Measurements from ENCODE around the gene RMND5B. TPM values are rescaled to one million over a fixed set of nuclear protein-coding genes. Genes with fewer than 3 reads are reported as not detected.
A peak's percentile ranks its signal among the peaks of the same experiment; 100 is the strongest.

RMND5B gene
- total and polyA plus RNA-seq, 2 of the 13 experiments (the other 11 are each of a cell fraction or from before 2014, with no cell fraction given): 18.6 to 20.4 TPM

DNA sequence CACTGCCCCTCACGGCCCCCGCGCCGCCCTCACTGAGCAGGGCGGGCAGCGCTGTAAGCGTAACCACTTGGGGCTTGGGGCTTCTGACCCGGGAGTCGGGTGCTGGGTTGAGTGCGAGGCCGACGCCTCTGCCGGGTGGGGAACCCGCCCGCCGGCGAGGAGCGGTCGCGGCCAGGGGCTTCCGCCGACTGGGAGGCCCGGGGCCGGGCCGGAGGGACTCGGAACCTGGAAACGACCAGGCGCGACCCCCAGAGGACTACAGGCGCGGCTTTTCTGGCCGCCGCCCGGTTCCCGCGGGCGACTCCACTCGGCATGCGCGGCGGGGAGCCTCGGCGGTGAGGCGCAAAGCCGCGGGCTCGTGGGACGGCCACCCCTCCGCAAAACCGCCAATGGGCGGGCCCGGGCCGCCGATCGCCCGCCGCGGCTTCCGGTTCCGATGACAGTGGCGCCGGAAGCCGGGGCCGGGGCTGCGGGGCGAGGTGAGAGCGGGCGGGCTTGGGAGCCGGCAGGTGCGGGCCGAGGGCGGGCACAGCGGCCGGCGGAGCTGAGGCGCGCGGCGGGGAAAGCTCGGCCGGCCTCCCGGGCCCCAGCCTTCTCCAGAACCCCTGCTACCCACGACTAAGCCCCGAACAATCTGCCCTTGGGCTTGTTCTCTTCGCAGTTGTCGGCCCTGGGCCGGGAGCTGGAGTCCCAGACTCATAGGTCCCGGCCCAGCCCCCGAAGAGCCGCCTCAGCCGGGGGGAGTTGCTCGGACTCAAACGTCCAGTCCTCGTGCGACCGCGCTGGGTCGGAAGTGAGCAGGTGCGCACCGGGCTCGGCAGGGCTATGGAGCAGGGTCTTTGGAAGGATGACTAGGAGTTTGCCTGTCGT is at the start of gene RMND5B (continued):
- TF ChIP-seq, protein P1, sequence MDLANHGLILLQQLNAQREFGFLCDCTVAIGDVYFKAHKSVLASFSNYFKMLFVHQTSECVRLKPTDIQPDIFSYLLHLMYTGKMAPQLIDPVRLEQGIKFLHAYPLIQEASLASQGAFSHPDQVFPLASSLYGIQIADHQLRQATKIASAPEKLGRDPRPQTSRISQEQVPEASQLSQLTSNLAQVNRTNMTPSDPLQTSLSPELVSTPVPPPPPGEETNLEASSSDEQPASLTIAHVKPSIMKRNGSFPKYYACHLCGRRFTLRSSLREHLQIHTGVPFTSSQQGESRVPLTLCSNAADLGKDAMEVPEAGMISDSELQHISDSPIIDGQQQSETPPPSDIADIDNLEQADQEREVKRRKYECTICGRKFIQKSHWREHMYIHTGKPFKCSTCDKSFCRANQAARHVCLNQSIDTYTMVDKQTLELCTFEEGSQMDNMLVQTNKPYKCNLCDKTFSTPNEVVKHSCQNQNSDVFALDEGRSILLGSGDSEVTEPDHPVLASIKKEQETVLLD (CRISPR knock-in tag; IDR thresholded peaks at IDR 0.05; ENCODE audit: low read depth): peak; percentile 85
- TF ChIP-seq NBN (conservative IDR thresholded peaks at IDR 0.05): no peak
- TF ChIP-seq, protein P2, sequence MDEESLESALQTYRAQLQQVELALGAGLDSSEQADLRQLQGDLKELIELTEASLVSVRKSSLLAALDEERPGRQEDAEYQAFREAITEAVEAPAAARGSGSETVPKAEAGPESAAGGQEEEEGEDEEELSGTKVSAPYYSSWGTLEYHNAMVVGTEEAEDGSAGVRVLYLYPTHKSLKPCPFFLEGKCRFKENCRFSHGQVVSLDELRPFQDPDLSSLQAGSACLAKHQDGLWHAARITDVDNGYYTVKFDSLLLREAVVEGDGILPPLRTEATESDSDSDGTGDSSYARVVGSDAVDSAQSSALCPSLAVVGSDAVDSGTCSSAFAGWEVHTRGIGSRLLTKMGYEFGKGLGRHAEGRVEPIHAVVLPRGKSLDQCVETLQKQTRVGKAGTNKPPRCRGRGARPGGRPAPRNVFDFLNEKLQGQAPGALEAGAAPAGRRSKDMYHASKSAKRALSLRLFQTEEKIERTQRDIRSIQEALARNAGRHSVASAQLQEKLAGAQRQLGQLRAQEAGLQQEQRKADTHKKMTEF (CRISPR knock-in tag; IDR thresholded peaks at IDR 0.05): no peak; the same call in 1 of the 2 replicates
- no peak for TF ChIP-seq PHF5A (CRISPR knock-in tag; IDR thresholded peaks at IDR 0.05; ENCODE audit: low read depth, unreplicated experiment)
- TF ChIP-seq GTF2F1 (IDR thresholded peaks at IDR 0.05; ENCODE audit: low read length): no peak
- no peak for TF ChIP-seq RCOR2 (CRISPR knock-in tag; IDR thresholded peaks at IDR 0.05)
- TF ChIP-seq TAF15 (IDR thresholded peaks at IDR 0.05; ENCODE audit: low read depth, low read length, poor library complexity, severe bottlenecking): peak; percentile 20
- no peak for TF ChIP-seq SP4 (CRISPR knock-in tag; IDR thresholded peaks at IDR 0.05)
- TF ChIP-seq ZNF761 (CRISPR knock-in tag; conservative IDR thresholded peaks at IDR 0.05): 0 out of 2 replicates have a peak, but pooled peaks have one; percentile 62
- 0 out of 2 replicates have a peak, but pooled peaks have one; percentile 15 for TF ChIP-seq PPARG (CRISPR knock-in tag; conservative IDR thresholded peaks at IDR 0.05)
- TF ChIP-seq, protein P3, sequence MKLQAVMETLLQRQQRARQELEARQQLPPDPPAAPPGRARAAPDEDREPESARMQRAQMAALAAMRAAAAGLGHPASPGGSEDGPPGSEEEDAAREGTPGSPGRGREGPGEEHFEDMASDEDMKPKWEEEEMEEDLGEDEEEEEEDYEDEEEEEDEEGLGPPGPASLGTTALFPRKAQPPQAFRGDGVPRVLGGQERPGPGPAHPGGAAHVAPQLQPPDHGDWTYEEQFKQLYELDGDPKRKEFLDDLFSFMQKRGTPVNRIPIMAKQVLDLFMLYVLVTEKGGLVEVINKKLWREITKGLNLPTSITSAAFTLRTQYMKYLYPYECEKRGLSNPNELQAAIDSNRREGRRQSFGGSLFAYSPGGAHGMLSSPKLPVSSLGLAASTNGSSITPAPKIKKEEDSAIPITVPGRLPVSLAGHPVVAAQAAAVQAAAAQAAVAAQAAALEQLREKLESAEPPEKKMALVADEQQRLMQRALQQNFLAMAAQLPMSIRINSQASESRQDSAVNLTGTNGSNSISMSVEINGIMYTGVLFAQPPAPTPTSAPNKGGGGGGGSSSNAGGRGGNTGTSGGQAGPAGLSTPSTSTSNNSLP (IDR thresholded peaks at IDR 0.05; ENCODE audit: low read depth, low read length): no peak
- peak; percentile 51; the same call in 1 of the 2 replicates for TF ChIP-seq POLR2AphosphoS5 (IDR thresholded peaks at IDR 0.05; ENCODE audit: low read depth, low read length)
- TF ChIP-seq ZNF768 (CRISPR knock-in tag; IDR thresholded peaks at IDR 0.05): no peak; the same call in 1 of the 2 replicates
- TF ChIP-seq ZFP41 (CRISPR knock-in tag; IDR thresholded peaks at IDR 0.05; ENCODE audit: borderline replicate concordance): no peak
- TF ChIP-seq, protein P4, sequence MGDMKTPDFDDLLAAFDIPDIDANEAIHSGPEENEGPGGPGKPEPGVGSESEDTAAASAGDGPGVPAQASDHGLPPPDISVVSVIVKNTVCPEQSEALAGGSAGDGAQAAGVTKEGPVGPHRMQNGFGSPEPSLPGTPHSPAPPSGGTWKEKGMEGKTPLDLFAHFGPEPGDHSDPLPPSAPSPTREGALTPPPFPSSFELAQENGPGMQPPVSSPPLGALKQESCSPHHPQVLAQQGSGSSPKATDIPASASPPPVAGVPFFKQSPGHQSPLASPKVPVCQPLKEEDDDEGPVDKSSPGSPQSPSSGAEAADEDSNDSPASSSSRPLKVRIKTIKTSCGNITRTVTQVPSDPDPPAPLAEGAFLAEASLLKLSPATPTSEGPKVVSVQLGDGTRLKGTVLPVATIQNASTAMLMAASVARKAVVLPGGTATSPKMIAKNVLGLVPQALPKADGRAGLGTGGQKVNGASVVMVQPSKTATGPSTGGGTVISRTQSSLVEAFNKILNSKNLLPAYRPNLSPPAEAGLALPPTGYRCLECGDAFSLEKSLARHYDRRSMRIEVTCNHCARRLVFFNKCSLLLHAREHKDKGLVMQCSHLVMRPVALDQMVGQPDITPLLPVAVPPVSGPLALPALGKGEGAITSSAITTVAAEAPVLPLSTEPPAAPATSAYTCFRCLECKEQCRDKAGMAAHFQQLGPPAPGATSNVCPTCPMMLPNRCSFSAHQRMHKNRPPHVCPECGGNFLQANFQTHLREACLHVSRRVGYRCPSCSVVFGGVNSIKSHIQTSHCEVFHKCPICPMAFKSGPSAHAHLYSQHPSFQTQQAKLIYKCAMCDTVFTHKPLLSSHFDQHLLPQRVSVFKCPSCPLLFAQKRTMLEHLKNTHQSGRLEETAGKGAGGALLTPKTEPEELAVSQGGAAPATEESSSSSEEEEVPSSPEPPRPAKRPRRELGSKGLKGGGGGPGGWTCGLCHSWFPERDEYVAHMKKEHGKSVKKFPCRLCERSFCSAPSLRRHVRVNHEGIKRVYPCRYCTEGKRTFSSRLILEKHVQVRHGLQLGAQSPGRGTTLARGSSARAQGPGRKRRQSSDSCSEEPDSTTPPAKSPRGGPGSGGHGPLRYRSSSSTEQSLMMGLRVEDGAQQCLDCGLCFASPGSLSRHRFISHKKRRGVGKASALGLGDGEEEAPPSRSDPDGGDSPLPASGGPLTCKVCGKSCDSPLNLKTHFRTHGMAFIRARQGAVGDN (CRISPR knock-in tag; IDR thresholded peaks at IDR 0.05): peak; percentile 87
- TF ChIP-seq PAX8 (CRISPR knock-in tag; IDR thresholded peaks at IDR 0.05; ENCODE audit: borderline replicate concordance): no peak
- TF ChIP-seq, protein P5, sequence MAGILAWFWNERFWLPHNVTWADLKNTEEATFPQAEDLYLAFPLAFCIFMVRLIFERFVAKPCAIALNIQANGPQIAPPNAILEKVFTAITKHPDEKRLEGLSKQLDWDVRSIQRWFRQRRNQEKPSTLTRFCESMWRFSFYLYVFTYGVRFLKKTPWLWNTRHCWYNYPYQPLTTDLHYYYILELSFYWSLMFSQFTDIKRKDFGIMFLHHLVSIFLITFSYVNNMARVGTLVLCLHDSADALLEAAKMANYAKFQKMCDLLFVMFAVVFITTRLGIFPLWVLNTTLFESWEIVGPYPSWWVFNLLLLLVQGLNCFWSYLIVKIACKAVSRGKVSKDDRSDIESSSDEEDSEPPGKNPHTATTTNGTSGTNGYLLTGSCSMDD (CRISPR knock-in tag; IDR thresholded peaks at IDR 0.05): no peak
- TF ChIP-seq ZNF235 (CRISPR knock-in tag; IDR thresholded peaks at IDR 0.05; ENCODE audit: borderline replicate concordance): peak; percentile 53; the same call in 1 of the 2 replicates
- TF ChIP-seq JDP2 (CRISPR knock-in tag; IDR thresholded peaks at IDR 0.05; ENCODE audit: borderline replicate concordance): no peak

Measured in HepG2 (cell line).